ENCODE data around the gene PSMD12.
"Not testable (repeated sequence)": the region's sequence is repeated elsewhere in the genome, so short reads cannot be mapped to it uniquely, and the experiment has no call there.

PSMD12 gene

GRCh38 chr17:67310406-67310805 is 56.0 kb downstream of the PSMD12 start:
- DNase-seq = no peak

DNA sequence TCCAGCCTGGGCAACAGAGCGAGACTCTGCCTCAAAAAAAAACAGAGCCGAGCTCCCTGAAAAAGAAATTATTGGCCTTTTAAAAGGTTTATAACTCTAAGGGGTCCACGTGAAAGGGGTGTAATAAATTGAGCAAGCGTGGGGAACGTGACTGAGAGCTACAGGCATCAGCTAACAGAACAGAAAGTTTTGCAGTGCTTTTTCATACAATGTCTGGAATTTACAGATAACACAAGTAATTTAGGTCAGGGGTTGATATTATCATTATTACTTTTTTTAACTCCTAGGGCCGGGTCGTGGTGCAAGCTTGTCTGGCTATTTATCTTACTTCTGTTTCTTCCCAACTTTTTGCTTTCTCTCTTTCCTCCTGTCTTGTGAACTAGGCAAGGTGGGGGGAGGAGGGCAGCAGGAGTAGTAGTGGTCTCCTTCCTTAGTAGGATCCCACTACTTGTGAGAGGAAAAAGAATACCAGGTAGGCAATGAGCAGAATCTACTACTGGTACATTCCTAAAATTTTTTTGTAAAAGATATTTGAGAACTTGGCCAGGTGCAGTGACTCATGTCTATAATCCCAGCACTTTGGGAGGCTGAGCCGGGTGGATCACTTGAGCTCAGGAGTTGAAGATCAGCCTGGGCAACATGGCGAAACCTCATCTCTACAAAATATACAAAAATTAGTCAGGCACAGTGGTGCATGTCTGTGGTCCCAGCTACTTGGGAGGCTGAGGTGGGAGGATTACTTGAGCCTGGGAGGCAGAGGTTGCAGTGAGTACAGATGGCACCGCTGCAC is 60.7 kb downstream of the PSMD12 start:
- not testable (repeated sequence) for DNase-seq

- no peak for DNase-seq
Measured at GRCh38 chr17:67297454-67297960, 68.9 kb downstream of the PSMD12 start.

DNA sequence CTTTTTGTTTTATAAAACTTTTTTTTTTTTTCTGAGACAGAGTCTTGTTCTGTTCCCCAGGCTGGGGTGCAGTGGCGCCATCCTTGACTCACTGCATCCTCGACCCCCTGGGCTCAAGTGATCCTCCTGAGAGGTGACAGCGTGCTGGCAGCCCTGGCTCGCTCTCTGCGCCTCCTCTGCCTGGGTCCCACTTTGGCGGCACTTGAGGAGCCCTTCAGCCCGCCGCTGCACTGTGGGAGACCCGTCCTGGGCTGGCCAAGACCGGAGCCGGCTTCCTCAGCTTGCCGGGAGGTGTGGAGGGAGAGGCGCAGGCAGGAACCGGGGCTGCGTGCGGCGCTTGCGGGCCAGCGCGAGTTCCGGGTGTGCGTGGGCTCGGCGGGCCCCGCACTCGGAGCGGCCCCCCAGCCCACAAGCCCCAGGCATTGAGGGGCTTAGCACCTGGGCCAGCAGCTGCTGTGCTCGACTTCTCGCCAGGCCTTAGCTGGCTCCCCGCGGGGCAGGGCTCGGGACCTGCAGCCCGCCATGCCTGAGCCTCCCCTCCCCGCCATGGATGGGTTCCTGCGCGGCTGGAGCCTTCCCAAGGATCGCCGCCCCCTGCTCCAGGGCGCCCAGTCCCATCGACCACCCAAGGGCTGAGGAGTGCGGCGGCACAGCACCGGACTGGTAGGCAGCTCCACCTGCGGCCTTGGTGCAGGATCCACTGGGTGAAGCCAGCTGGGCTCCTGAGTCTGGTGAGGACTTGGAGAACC is 71.8 kb downstream of the PSMD12 start:
- DNase-seq = no peak

GRCh38 chr17:67293251-67294203 is 72.8 kb downstream of the PSMD12 start:
- DNase-seq = peak in 6 of 14 donors; percentile 1 to 17 (median 14)

- DNase-seq = no peak
Measured at GRCh38 chr17:67290711-67291291, 75.6 kb downstream of the PSMD12 start.

GRCh38 chr17:67290244-67290643 is 76.1 kb downstream of the PSMD12 start:
- DNase-seq = no peak

- DNase-seq = peak in 10 of 14 donors; percentile 6 to 73 (median 32)
Measured at GRCh38 chr17:67289181-67289876, 77.0 kb downstream of the PSMD12 start.

Measured in C1 segment of cervical spinal cord (tissue), 14 donors.